Nephron (organoid): ENCODE measurements around the gene ZC3H7A.

Experiments
- H3K27ac Mint-ChIP-seq, 3 experiments: 2 replicates each; pipeline ENCODE4 v1.8.0; 2020; ENCODE audit warnings: mixed read lengths in 3 of 3, mild to moderate bottlenecking in 2 of 3, moderate library complexity in 1 of 3
- H3K27me3 Mint-ChIP-seq: 2 replicates; pipeline ENCODE4 v1.8.0; 2021; ENCODE audit warnings: low read depth, mild to moderate bottlenecking, moderate library complexity, mixed read lengths
- H3K36me3 Mint-ChIP-seq: 2 replicates; pipeline ENCODE4 v1.8.0; 2020; ENCODE audit warnings: low read depth, mixed read lengths
- H3K4me1 Mint-ChIP-seq: 2 replicates; pipeline ENCODE4 v1.8.0; 2020; ENCODE audit warnings: mixed read lengths
- H3K4me3 Mint-ChIP-seq, 3 experiments: 2 replicates each; pipeline ENCODE4 v1.8.0; 2020; ENCODE audit warnings: mild to moderate bottlenecking in 3 of 3, mixed read lengths in 3 of 3, moderate library complexity in 2 of 3
- H3K9me3 Mint-ChIP-seq: 2 replicates; pipeline ENCODE4 v1.8.0; 2020; ENCODE audit warnings: mixed read lengths
- CTCF ChIP-seq, 3 experiments: fragments of 200-600 bp; sonication (generic); IDR thresholded peaks; one replicate each; pipeline ENCODE4 v1.5.0; 2021; ENCODE audit warnings: antibody characterized with exemption in 3 of 3; ENCODE audit not compliant: unreplicated experiment in 3 of 3

Gene ZC3H7A

GRCh38 chr16:11715246-11715947 is 81.7 kb downstream of the ZC3H7A start:
- Mint-ChIP-seq H3K27me3 (no peaks in the 10 kb centered on the region), H3K27ac (peak overlapping the region; percentile 57 to 88 (median 80)), H3K9me3 (no peaks in the 10 kb centered on the region), H3K4me1 (peaks cover 28% of the 10 kb centered on the region), H3K36me3 (peaks cover 49% of the 10 kb centered on the region), H3K4me3 (no peak overlapping the region)
- TF ChIP-seq CTCF (IDR thresholded peaks at IDR 0.05; ENCODE audit: unreplicated experiment in 3 of 3): no peak

- H3K9me3 Mint-ChIP-seq: no peaks in the 10 kb centered on the region
Observed at GRCh38 chr16:11712122-11712521, 84.9 kb downstream of the ZC3H7A start.

GRCh38 chr16:11711662-11712061 is 85.4 kb downstream of the ZC3H7A start:
- H3K27ac Mint-ChIP-seq: peak overlapping the region in 1 of 3 experiments; percentile 17
- no peak for TF ChIP-seq CTCF (IDR thresholded peaks at IDR 0.05; ENCODE audit: unreplicated experiment in 3 of 3)
- peaks cover 11% of the 10 kb centered on the region for H3K4me1 Mint-ChIP-seq
- H3K4me3 Mint-ChIP-seq: no peak overlapping the region
- H3K9me3 Mint-ChIP-seq: no peaks in the 10 kb centered on the region
- no peaks in the 10 kb centered on the region for H3K27me3 Mint-ChIP-seq
- peaks cover 56% of the 10 kb centered on the region for H3K36me3 Mint-ChIP-seq

More at GRCh38 chr16:11712122-11712521, 84.9 kb downstream of the ZC3H7A start:
- no peak overlapping the region for H3K27ac Mint-ChIP-seq
- no peaks in the 10 kb centered on the region for H3K27me3 Mint-ChIP-seq
- H3K4me3 Mint-ChIP-seq: no peak overlapping the region
- TF ChIP-seq CTCF (IDR thresholded peaks at IDR 0.05; ENCODE audit: unreplicated experiment in 3 of 3): no peak
- peaks cover 58% of the 10 kb centered on the region for H3K36me3 Mint-ChIP-seq
- H3K4me1 Mint-ChIP-seq: peaks cover 13% of the 10 kb centered on the region

- Mint-ChIP-seq H3K36me3 (peaks cover 37% of the 10 kb centered on the region), H3K27ac (no peak overlapping the region), H3K4me1 (peaks cover 20% of the 10 kb centered on the region), H3K9me3 (no peaks in the 10 kb centered on the region), H3K4me3 (no peak overlapping the region), H3K27me3 (no peaks in the 10 kb centered on the region)
- no peak for TF ChIP-seq CTCF (IDR thresholded peaks at IDR 0.05; ENCODE audit: unreplicated experiment in 3 of 3)
Observed at GRCh38 chr16:11708421-11708820, 88.6 kb downstream of the ZC3H7A start.

GRCh38 chr16:11707679-11708197 is 89.3 kb downstream of the ZC3H7A start:
- no peak overlapping the region for H3K4me3 Mint-ChIP-seq
- peaks cover 44% of the 10 kb centered on the region for H3K36me3 Mint-ChIP-seq

More at GRCh38 chr16:11707679-11708197, 89.3 kb downstream of the ZC3H7A start:
- no peaks in the 10 kb centered on the region for H3K9me3 Mint-ChIP-seq
- no peak for TF ChIP-seq CTCF (IDR thresholded peaks at IDR 0.05; ENCODE audit: unreplicated experiment in 3 of 3)
- no peak overlapping the region for H3K27ac Mint-ChIP-seq
- no peaks in the 10 kb centered on the region for H3K27me3 Mint-ChIP-seq
- H3K4me1 Mint-ChIP-seq: peaks cover 20% of the 10 kb centered on the region
